ENCODE results near the gene STEAP1B. TPM values are rescaled to one million over a fixed set of nuclear protein-coding genes. Genes with fewer than 3 reads are reported as not detected.
A peak's percentile ranks its signal among the peaks of the same experiment; 100 is the strongest.

The STEAP1B gene
- polyA plus RNA-seq, 1 of the 3 experiments (the other 2 are of a cell fraction) = 14.7 TPM

DNA sequence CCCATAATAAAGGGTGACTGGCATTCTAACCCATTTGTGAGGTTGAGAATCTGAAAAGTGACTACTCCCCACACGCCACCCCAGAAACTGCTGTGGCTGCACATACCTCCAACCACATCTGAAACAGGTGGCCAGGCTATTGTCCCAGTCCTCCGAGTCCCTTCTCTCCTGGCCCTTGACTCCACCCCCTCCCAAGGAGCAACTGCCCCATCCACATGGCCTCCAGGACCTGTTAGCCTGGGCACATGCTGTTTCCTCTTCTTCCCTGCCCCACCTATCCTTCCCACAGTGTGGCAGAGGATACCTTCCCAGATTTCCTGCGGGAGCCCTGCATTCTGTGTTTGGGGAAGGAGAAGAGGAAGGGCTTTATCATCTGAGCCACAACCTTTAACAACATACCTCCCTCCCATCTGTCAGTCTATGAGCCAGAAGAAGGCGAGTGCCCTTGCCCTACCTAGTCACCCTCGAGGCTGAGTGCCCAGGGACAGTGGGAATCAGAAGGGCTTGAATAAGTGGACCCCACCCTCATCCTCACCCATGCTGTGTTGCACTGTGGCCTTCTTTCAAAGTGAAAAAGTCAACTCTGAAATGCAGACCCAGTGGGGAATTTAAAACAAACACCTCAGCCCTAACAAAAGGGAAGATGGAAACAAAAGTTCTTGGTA, 11.9 kb downstream of the STEAP1B start:
- Histone ChIP-seq H3K27me3 (ENCODE audit: insufficient read depth) (no peaks in the 10 kb centered on the region), H3K9ac (no peak overlapping the region), H3K9me3 (no peaks in the 10 kb centered on the region), H3K36me3 (replicated peaks in 1 of 2; ENCODE audit: control insufficient read depth in 1 of 2, insufficient read depth in 2 of 2, low read length in 1 of 2) (peaks cover 6 to 32% of the 10 kb centered on the region in 2 experiments), H3K4me1 (ENCODE audit: control insufficient read depth in 1 of 2, insufficient read depth in 2 of 2, low read depth in 1 of 2, low read length in 1 of 2) (peaks cover 0 to 15% of the 10 kb centered on the region in 2 experiments; a peak in 2 of 4 replicates), H3K4me2 (no peak overlapping the region), H3K4me3 (ENCODE audit: low read depth in 2 of 2, low read length in 1 of 2) (no peak overlapping the region), H3K9me2 (no peaks in the 10 kb centered on the region), H2AFZ (ENCODE audit: low read depth) (no peak overlapping the region), H3F3A (replicated peaks; ENCODE audit: insufficient read depth) (peaks cover 7% of the 10 kb centered on the region), H4K20me1 (ENCODE audit: insufficient read depth) (no peaks in the 10 kb centered on the region), H3K79me2 (ENCODE audit: insufficient read depth) (peaks cover 10% of the 10 kb centered on the region; the same call in 1 of the 2 replicates), H3K27ac (ENCODE audit: low read depth in 2 of 2, low read length in 1 of 2) (no peak overlapping the region)
- no peak for TF ChIP-seq USF2 (IDR thresholded peaks at IDR 0.05; ENCODE audit: borderline replicate concordance, low read depth, low read length)
- TF ChIP-seq RCOR1 (IDR thresholded peaks at IDR 0.05; ENCODE audit: low read length) = no peak
- no peak for TF ChIP-seq CHD2 (IDR thresholded peaks at IDR 0.05; ENCODE audit: low read length, partially characterized antibody)
- TF ChIP-seq, protein P1, sequence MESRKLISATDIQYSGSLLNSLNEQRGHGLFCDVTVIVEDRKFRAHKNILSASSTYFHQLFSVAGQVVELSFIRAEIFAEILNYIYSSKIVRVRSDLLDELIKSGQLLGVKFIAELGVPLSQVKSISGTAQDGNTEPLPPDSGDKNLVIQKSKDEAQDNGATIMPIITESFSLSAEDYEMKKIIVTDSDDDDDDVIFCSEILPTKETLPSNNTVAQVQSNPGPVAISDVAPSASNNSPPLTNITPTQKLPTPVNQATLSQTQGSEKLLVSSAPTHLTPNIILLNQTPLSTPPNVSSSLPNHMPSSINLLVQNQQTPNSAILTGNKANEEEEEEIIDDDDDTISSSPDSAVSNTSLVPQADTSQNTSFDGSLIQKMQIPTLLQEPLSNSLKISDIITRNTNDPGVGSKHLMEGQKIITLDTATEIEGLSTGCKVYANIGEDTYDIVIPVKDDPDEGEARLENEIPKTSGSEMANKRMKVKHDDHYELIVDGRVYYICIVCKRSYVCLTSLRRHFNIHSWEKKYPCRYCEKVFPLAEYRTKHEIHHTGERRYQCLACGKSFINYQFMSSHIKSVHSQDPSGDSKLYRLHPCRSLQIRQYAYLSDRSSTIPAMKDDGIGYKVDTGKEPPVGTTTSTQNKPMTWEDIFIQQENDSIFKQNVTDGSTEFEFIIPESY (IDR thresholded peaks at IDR 0.05; ENCODE audit: borderline replicate concordance, low read depth) = no peak
- CTCF ChIA-PET = interaction anchor here (3.8 kb wide), 1 partner anchor 379 kb away, joined by 119 read pairs; no protein-coding TSS in a partner anchor
- DNase-seq = no peak
- 88% methylated on average over 5 of the region's 5 CpGs for WGBS (ENCODE audit: low lambda C conversion rate)
- POLR2A ChIA-PET = no interaction called here

DNA sequence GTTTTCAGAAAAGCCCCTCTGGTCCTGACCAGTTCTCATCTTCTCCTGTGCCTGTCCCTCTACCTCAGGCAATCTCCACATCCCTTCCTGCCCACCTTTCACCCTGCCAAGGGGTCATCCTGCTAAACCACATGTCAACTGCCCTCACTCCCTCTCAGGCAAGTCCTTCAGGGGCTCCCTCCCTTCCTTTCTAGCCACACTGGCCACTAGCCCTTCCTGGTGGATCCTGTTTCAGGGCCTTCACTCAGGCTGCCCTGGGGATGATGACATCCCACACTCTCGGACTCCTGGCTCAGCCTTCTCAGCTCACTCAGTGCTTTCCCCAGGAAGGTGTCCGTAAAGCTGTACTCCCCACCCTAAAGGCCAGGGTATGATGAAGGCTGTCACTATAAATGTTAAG, 13.4 kb downstream of the STEAP1B start:
- 77% methylated on average over 2 of the region's 2 CpGs for WGBS (ENCODE audit: low lambda C conversion rate)
- DNase-seq = no peak
- Histone ChIP-seq H4K20me1 (ENCODE audit: insufficient read depth) (no peaks in the 10 kb centered on the region), H3K9me2 (no peaks in the 10 kb centered on the region), H3K4me2 (no peak overlapping the region), H3K4me3 (ENCODE audit: low read depth in 2 of 2, low read length in 1 of 2) (no peak overlapping the region), H3K27me3 (ENCODE audit: insufficient read depth) (no peaks in the 10 kb centered on the region), H3K9ac (no peak overlapping the region), H3K36me3 (replicated peaks in 1 of 2; ENCODE audit: control insufficient read depth in 1 of 2, insufficient read depth in 2 of 2, low read length in 1 of 2) (peaks cover 6 to 29% of the 10 kb centered on the region in 2 experiments), H3K4me1 (ENCODE audit: control insufficient read depth in 1 of 2, insufficient read depth in 2 of 2, low read depth in 1 of 2, low read length in 1 of 2) (peaks cover 4 to 15% of the 10 kb centered on the region in 2 experiments; a peak in 3 of 4 replicates), H3K27ac (ENCODE audit: low read depth in 2 of 2, low read length in 1 of 2) (peak overlapping the region in 1 of 2 experiments; percentile 76; a peak in 2 of 4 replicates), H3K79me2 (ENCODE audit: insufficient read depth) (peaks cover 10% of the 10 kb centered on the region; the same call in 1 of the 2 replicates), H2AFZ (ENCODE audit: low read depth) (no peak overlapping the region), H3K9me3 (no peaks in the 10 kb centered on the region), H3F3A (replicated peaks; ENCODE audit: insufficient read depth) (peaks cover 7% of the 10 kb centered on the region)
- TF ChIP-seq GABPA (IDR thresholded peaks at IDR 0.05; ENCODE audit: low read depth) = no peak
- no peak for TF ChIP-seq TAF1 (IDR thresholded peaks at IDR 0.05; ENCODE audit: borderline replicate concordance, low read depth, low read length)
- TF ChIP-seq EP300 (IDR thresholded peaks at IDR 0.05; ENCODE audit: borderline replicate concordance in 1 of 2, low read depth in 1 of 2, low read length in 1 of 2) = no peak
- no peak for TF ChIP-seq MXI1 (IDR thresholded peaks at IDR 0.05; ENCODE audit: low read depth, low read length)
- TF ChIP-seq, protein P2, sequence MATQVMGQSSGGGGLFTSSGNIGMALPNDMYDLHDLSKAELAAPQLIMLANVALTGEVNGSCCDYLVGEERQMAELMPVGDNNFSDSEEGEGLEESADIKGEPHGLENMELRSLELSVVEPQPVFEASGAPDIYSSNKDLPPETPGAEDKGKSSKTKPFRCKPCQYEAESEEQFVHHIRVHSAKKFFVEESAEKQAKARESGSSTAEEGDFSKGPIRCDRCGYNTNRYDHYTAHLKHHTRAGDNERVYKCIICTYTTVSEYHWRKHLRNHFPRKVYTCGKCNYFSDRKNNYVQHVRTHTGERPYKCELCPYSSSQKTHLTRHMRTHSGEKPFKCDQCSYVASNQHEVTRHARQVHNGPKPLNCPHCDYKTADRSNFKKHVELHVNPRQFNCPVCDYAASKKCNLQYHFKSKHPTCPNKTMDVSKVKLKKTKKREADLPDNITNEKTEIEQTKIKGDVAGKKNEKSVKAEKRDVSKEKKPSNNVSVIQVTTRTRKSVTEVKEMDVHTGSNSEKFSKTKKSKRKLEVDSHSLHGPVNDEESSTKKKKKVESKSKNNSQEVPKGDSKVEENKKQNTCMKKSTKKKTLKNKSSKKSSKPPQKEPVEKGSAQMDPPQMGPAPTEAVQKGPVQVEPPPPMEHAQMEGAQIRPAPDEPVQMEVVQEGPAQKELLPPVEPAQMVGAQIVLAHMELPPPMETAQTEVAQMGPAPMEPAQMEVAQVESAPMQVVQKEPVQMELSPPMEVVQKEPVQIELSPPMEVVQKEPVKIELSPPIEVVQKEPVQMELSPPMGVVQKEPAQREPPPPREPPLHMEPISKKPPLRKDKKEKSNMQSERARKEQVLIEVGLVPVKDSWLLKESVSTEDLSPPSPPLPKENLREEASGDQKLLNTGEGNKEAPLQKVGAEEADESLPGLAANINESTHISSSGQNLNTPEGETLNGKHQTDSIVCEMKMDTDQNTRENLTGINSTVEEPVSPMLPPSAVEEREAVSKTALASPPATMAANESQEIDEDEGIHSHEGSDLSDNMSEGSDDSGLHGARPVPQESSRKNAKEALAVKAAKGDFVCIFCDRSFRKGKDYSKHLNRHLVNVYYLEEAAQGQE (IDR thresholded peaks at IDR 0.05; ENCODE audit: low read depth, low read length) = no peak
- TF ChIP-seq RXRA (IDR thresholded peaks at IDR 0.05; ENCODE audit: borderline replicate concordance, low read depth) = no peak
- TF ChIP-seq MEF2A (IDR thresholded peaks at IDR 0.05; ENCODE audit: borderline replicate concordance, low read depth) = no peak
- TF ChIP-seq YY1 (IDR thresholded peaks at IDR 0.05; ENCODE audit: low read depth) = no peak
- no peak for TF ChIP-seq GATA2 (CRISPR knock-in tag; IDR thresholded peaks at IDR 0.05)
- CTCF ChIA-PET = interaction anchor here (1.3 to 17.0 kb wide), 4 partner anchors 18 to 383 kb away, joined by 3 to 203 read pairs (median 4); no protein-coding TSS in a partner anchor
- POLR2A ChIA-PET = no interaction called here
